Hepatocyte (in vitro differentiated cells): ENCODE results near the gene SH3BGR.

ENCODE experiments used
- CTCF ChIP-seq: fragments of 200-600 bp; sonication (generic); IDR thresholded peaks from 2 replicates; pipeline ENCODE4 v1.5.1; 2016; ENCODE audit warnings: antibody characterized with exemption, mild to moderate bottlenecking; ENCODE audit not compliant: poor library complexity
- EZH2 ChIP-seq: fragments of 200-600 bp; sonication (generic); IDR thresholded peaks from 2 replicates; pipeline ENCODE4 v1.6.1; 2016; ENCODE audit warnings: antibody characterized with exemption, mild to moderate bottlenecking, borderline replicate concordance
- EZH2phosphoT487 ChIP-seq: fragments of 200-600 bp; sonication (generic); IDR thresholded peaks from one replicate; pipeline ENCODE4 v1.6.1; 2018; ENCODE audit warnings: antibody characterized with exemption, mild to moderate bottlenecking, low read depth, moderate library complexity; ENCODE audit not compliant: unreplicated experiment, severe bottlenecking

- TF ChIP-seq CTCF (no peak), EZH2phosphoT487 (no peak), EZH2 (no peak)
Measured at GRCh38 chr21:39536835-39537234, 85.1 kb downstream of the SH3BGR start.
